Stimulated activated CD8-positive, alpha-beta memory T cell treated with anti-CD3 and anti-CD28 coated beads, Interleukin-12 subunit alpha, Interleukin-12 subunit beta, amount 100 ng/mL, for 24 hours (primary cell): ENCODE results near the gene ETV5.

Source experiments
- DNase-seq: peaks from one replicate; pipeline ENCODE4 v3.0.0-alpha.2; 2020; ENCODE audit errors: extremely low read depth

ETV5 gene

GRCh38 chr3:186095561-186096081 is 13.3 kb downstream of the ETV5 start:
- no peak for DNase-seq

GRCh38 chr3:186094696-186095425 is 14.0 kb downstream of the ETV5 start:
- no peak for DNase-seq

- no peak for DNase-seq
These were observed 14.6 kb downstream of the ETV5 start for GRCh38 chr3:186094271-186094670.

- no peak for DNase-seq
These were observed 15.5 kb downstream of the ETV5 start for GRCh38 chr3:186093271-186093900.

- no peak for DNase-seq
These were observed 16.4 kb downstream of the ETV5 start for GRCh38 chr3:186092360-186093070.

- no peak for DNase-seq
These were observed 18.0 kb downstream of the ETV5 start for GRCh38 chr3:186090901-186091300.

- DNase-seq = no peak
These were observed 20.6 kb downstream of the ETV5 start for GRCh38 chr3:186088335-186088734.

- DNase-seq = no peak
These were observed 24.6 kb downstream of the ETV5 start for GRCh38 chr3:186084264-186084663.

- DNase-seq = no peak
These were observed 25.1 kb downstream of the ETV5 start for GRCh38 chr3:186083746-186084145.

GRCh38 chr3:186082150-186082549 is 26.7 kb downstream of the ETV5 start:
- no peak for DNase-seq

- DNase-seq = no peak
These were observed 27.2 kb downstream of the ETV5 start for GRCh38 chr3:186081678-186082077.

GRCh38 chr3:186080849-186081438 is 27.9 kb downstream of the ETV5 start:
- DNase-seq = no peak

GRCh38 chr3:186079925-186080324 is 29.0 kb downstream of the ETV5 start:
- no peak for DNase-seq

- DNase-seq = no peak
These were observed 31.4 kb downstream of the ETV5 start for GRCh38 chr3:186077466-186077865.

GRCh38 chr3:186075931-186076567 is 32.8 kb downstream of the ETV5 start:
- DNase-seq = no peak

- DNase-seq = no peak
These were observed 33.4 kb downstream of the ETV5 start for GRCh38 chr3:186075489-186075888.

- DNase-seq = no peak
These were observed 35.2 kb downstream of the ETV5 start for GRCh38 chr3:186073641-186074040.

GRCh38 chr3:186070996-186071395 is 37.9 kb downstream of the ETV5 start:
- DNase-seq = no peak

- DNase-seq = no peak
These were observed 38.3 kb downstream of the ETV5 start for GRCh38 chr3:186070550-186070949.

GRCh38 chr3:186070133-186070532 is 38.8 kb downstream of the ETV5 start:
- no peak for DNase-seq

- no peak for DNase-seq
These were observed 39.7 kb downstream of the ETV5 start for GRCh38 chr3:186069199-186069598.

- DNase-seq = no peak
These were observed 40.7 kb downstream of the ETV5 start for GRCh38 chr3:186068243-186068552.
